Measurements from ENCODE around the gene TMEM95. TPM values are rescaled to one million over a fixed set of nuclear protein-coding genes. Genes with fewer than 3 reads are reported as not detected.
"Not testable (repeated sequence)": the region's sequence is repeated elsewhere in the genome, so short reads cannot be mapped to it uniquely, and the experiment has no call there.

TMEM95 gene
- total and polyA plus RNA-seq, 7 donors, result not detected

GRCh38 chr17:7329374-7329996, 25.5 kb upstream of the TMEM95 start:
- DNase-seq, result peak; percentile 99
- no peak for TF ChIP-seq CTCF (IDR thresholded peaks at IDR 0.05)
- ATAC-seq, result peak; percentile 86 to 93 (median 91)
- Histone ChIP-seq H3K4me1 (peaks cover 12% of the 10 kb centered on the region), H3K27ac (peak overlapping the region; percentile 92), H3K4me3 (peak overlapping the region; percentile 95), H3K36me3 (ENCODE audit: insufficient read depth in 1 of 2, low read depth in 1 of 2) (peaks cover 0 to 26% of the 10 kb centered on the region in 2 donors), H3K9me3 (no peaks in the 10 kb centered on the region), H3K27me3 (ENCODE audit: insufficient read depth in 3 of 3, low read length in 2 of 3) (no peaks in the 10 kb centered on the region)
- intact Hi-C loops (cut with DNase I), result no loop called here
- whole genome bisulfite sequencing, 3 donors, result 0% methylated on average over 40 to 43 of the region's 43 CpGs

- ATAC-seq, result peak; percentile 58 to 71 (median 60)
- peak overlapping the region; percentile 95 for H3K4me3 ChIP-seq
- no peaks in the 10 kb centered on the region for H3K9me3 ChIP-seq
- intact Hi-C loops (cut with DNase I), result no loop called here
- TF ChIP-seq CTCF (IDR thresholded peaks at IDR 0.05), result no peak
- WGBS, 3 donors, result 0 to 1% (median 1%) methylated on average over 33 to 34 of the region's 34 CpGs
- H3K27ac ChIP-seq, result peak overlapping the region; percentile 92
- peaks cover 12% of the 10 kb centered on the region for H3K4me1 ChIP-seq
- H3K36me3 ChIP-seq (ENCODE audit: insufficient read depth in 1 of 2, low read depth in 1 of 2), result peaks cover 0 to 20% of the 10 kb centered on the region in 2 donors
- peaks cover 0 to 2% (median 0%) of the 10 kb centered on the region in 3 donors for H3K27me3 ChIP-seq (ENCODE audit: insufficient read depth in 3 of 3, low read length in 2 of 3)
- DNase-seq, result peak; percentile 80 to 88
Measured at GRCh38 chr17:7329997-7330637, 24.8 kb upstream of the TMEM95 start.

- H3K27me3 ChIP-seq (ENCODE audit: insufficient read depth in 3 of 3, low read length in 2 of 3), result peaks cover 0 to 4% (median 0%) of the 10 kb centered on the region in 3 donors
- WGBS, 3 donors, result 57 to 66% (median 63%) methylated on average over 13 of the region's 13 CpGs
- intact Hi-C loops (cut with DNase I), result no loop called here
- peaks cover 0 to 14% of the 10 kb centered on the region in 2 donors for H3K36me3 ChIP-seq (ENCODE audit: insufficient read depth in 1 of 2, low read depth in 1 of 2)
- DNase-seq, result no peak
- peaks cover 12% of the 10 kb centered on the region for H3K4me1 ChIP-seq
- H3K9me3 ChIP-seq, result no peaks in the 10 kb centered on the region
- no peak for ATAC-seq
- peak overlapping the region; percentile 92 for H3K27ac ChIP-seq
- H3K4me3 ChIP-seq, result peak overlapping the region; percentile 95
- no peak for TF ChIP-seq CTCF (IDR thresholded peaks at IDR 0.05)
Measured at GRCh38 chr17:7330638-7331015, 24.3 kb upstream of the TMEM95 start.

GRCh38 chr17:7332111-7332510, 22.8 kb upstream of the TMEM95 start:
- no peak for DNase-seq
- TF ChIP-seq CTCF (IDR thresholded peaks at IDR 0.05), result no peak
- Histone ChIP-seq H3K27ac (no peak overlapping the region), H3K4me3 (no peak overlapping the region), H3K27me3 (ENCODE audit: insufficient read depth in 3 of 3, low read length in 2 of 3) (peaks cover 0 to 11% (median 4%) of the 10 kb centered on the region in 3 donors), H3K4me1 (peaks cover 12% of the 10 kb centered on the region), H3K36me3 (ENCODE audit: insufficient read depth in 1 of 2, low read depth in 1 of 2) (no peaks in the 10 kb centered on the region), H3K9me3 (no peaks in the 10 kb centered on the region)
- 51 to 65% (median 63%) methylated on average over 7 of the region's 7 CpGs for WGBS, 3 donors
- intact Hi-C loops (cut with DNase I), result no loop called here
- ATAC-seq, result no peak

GRCh38 chr17:7332600-7333069, 22.3 kb upstream of the TMEM95 start:
- H3K36me3 ChIP-seq (ENCODE audit: insufficient read depth in 1 of 2, low read depth in 1 of 2); H3K9me3 ChIP-seq; ATAC-seq; H3K27ac ChIP-seq; H3K4me3 ChIP-seq; DNase-seq; intact Hi-C loops (cut with DNase I); H3K4me1 ChIP-seq: not testable (repeated sequence)
- peaks cover 0 to 11% (median 4%) of the 10 kb centered on the region in 3 donors for H3K27me3 ChIP-seq (ENCODE audit: insufficient read depth in 3 of 3, low read length in 2 of 3)
- WGBS, 3 donors, result 53 to 57% (median 54%) methylated on average over 14 of the region's 14 CpGs

Data from psoas muscle (tissue), 8 donors.